HEK293T (cell line): ENCODE data around the gene RBM46.

Source experiments
- CTCF ChIA-PET: fragments of 350-600 bp; formaldehyde crosslinking; extraction: SDS; loops from one replicate; lab custom pipeline; 2021; ENCODE audit warnings: antibody characterized with exemption, inconsistent platforms; lab: Yijun Ruan, JAX
- POLR2A ChIA-PET: fragments of 350-600 bp; formaldehyde crosslinking; extraction: SDS; loops from one replicate; lab custom pipeline; 2020; ENCODE audit warnings: antibody characterized with exemption, inconsistent platforms; lab: Yijun Ruan, JAX
- DNase-seq: peaks from one replicate; pipeline ENCODE4 v3.0.0; 2012; ENCODE audit warnings: mixed read lengths; ENCODE audit errors: extremely low spot score
- ARNT ChIP-seq: fragments of 450-650 bp; IDR thresholded peaks from 2 replicates; pipeline ENCODE4 v1.6.1; 2017; ENCODE audit warnings: mild to moderate bottlenecking
- BHLHE40 ChIP-seq: fragments of 450-650 bp; IDR thresholded peaks from 2 replicates; pipeline ENCODE4 v1.6.1; 2016; ENCODE audit warnings: mild to moderate bottlenecking, moderate library complexity, borderline replicate concordance
- CTBP1 ChIP-seq: fragments of 450-650 bp; IDR thresholded peaks from 2 replicates; pipeline ENCODE4 v1.6.1; 2016; ENCODE audit warnings: borderline replicate concordance
- ELF4 ChIP-seq: fragments of 450-650 bp; IDR thresholded peaks from 2 replicates; pipeline ENCODE4 v1.6.1; 2017; ENCODE audit warnings: antibody characterized with exemption
- FOXA1 ChIP-seq: fragments of 450-650 bp; IDR thresholded peaks from 2 replicates; pipeline ENCODE4 v1.6.1; 2016; ENCODE audit warnings: mild to moderate bottlenecking
- FOXK2 ChIP-seq: fragments of 450-650 bp; IDR thresholded peaks from 2 replicates; pipeline ENCODE4 v1.6.1; 2016; ENCODE audit warnings: mild to moderate bottlenecking
- FOXM1 ChIP-seq: fragments of 450-650 bp; IDR thresholded peaks from 2 replicates; pipeline ENCODE4 v1.6.1; 2017; ENCODE audit warnings: mild to moderate bottlenecking, borderline replicate concordance
- HDGF ChIP-seq: fragments of 450-650 bp; IDR thresholded peaks from 2 replicates; pipeline ENCODE4 v1.6.1; 2017; ENCODE audit warnings: antibody characterized with exemption, borderline replicate concordance
- L3MBTL2 ChIP-seq: fragments of 450-650 bp; conservative IDR thresholded peaks from 2 replicates; pipeline ENCODE4 v1.6.1; 2016; ENCODE audit warnings: mild to moderate bottlenecking
- LEF1 ChIP-seq: fragments of 450-650 bp; IDR thresholded peaks from 2 replicates; pipeline ENCODE4 v1.6.1; 2017; ENCODE audit warnings: mild to moderate bottlenecking, borderline replicate concordance
- NFRKB ChIP-seq: fragments of 450-650 bp; IDR thresholded peaks from 2 replicates; pipeline ENCODE4 v1.6.1; 2016; ENCODE audit warnings: mild to moderate bottlenecking, moderate library complexity
- PKNOX1 ChIP-seq: fragments of 450-650 bp; IDR thresholded peaks from 2 replicates; pipeline ENCODE4 v1.6.1; 2016
- SP1 ChIP-seq: fragments of 450-650 bp; IDR thresholded peaks from 2 replicates; pipeline ENCODE4 v1.6.1; 2017
- SUZ12 ChIP-seq: fragments of 450-650 bp; IDR thresholded peaks from 2 replicates; pipeline ENCODE4 v1.6.1; 2016; ENCODE audit warnings: mild to moderate bottlenecking
- TARDBP ChIP-seq: fragments of 450-650 bp; IDR thresholded peaks from 2 replicates; pipeline ENCODE4 v1.6.1; 2016
- ZNF384 ChIP-seq: fragments of 450-650 bp; IDR thresholded peaks from 2 replicates; pipeline ENCODE4 v1.6.1; 2016

Gene RBM46, protein sequence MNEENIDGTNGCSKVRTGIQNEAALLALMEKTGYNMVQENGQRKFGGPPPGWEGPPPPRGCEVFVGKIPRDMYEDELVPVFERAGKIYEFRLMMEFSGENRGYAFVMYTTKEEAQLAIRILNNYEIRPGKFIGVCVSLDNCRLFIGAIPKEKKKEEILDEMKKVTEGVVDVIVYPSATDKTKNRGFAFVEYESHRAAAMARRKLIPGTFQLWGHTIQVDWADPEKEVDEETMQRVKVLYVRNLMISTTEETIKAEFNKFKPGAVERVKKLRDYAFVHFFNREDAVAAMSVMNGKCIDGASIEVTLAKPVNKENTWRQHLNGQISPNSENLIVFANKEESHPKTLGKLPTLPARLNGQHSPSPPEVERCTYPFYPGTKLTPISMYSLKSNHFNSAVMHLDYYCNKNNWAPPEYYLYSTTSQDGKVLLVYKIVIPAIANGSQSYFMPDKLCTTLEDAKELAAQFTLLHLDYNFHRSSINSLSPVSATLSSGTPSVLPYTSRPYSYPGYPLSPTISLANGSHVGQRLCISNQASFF

GRCh38 chr4:154781126-154781982 is at the start of gene RBM46:
RBM46 (plus strand) TSS chr4:154781272; CDS start chr4:154796753, 15,481 bp downstream.
- no peak for DNase-seq
- TF ChIP-seq BHLHE40: no peak
- no peak for TF ChIP-seq ELF4
- no peak for TF ChIP-seq CTBP1
- TF ChIP-seq FOXM1: no peak
- TF ChIP-seq LEF1: no peak
- TF ChIP-seq FOXA1: no peak
- no peak for TF ChIP-seq TARDBP
- no peak for TF ChIP-seq HDGF
- no peak for TF ChIP-seq L3MBTL2
- no peak for TF ChIP-seq PKNOX1
- TF ChIP-seq FOXK2: no peak
- no peak for TF ChIP-seq NFRKB
- TF ChIP-seq SUZ12: no peak
- TF ChIP-seq ARNT: no peak
- no peak for TF ChIP-seq SP1
- TF ChIP-seq ZNF384: no peak
- ChIA-PET CTCF (no interaction called here), POLR2A (no interaction called here)

GRCh38 chr4:154731756-154732155 is 49.3 kb upstream of the RBM46 start:
- DNase-seq: no peak
- TF ChIP-seq SP1: no peak
- TF ChIP-seq TARDBP: no peak
- TF ChIP-seq BHLHE40: no peak
- TF ChIP-seq FOXK2: no peak
- TF ChIP-seq CTBP1: no peak
- no peak for TF ChIP-seq LEF1
- TF ChIP-seq FOXM1: no peak
- TF ChIP-seq FOXA1: no peak
- TF ChIP-seq ARNT: no peak
- no peak for TF ChIP-seq HDGF
- TF ChIP-seq SUZ12: no peak
- TF ChIP-seq L3MBTL2: no peak
- TF ChIP-seq ZNF384: no peak
- no peak for TF ChIP-seq NFRKB
- no peak for TF ChIP-seq PKNOX1
- ChIA-PET CTCF (interaction anchor here (0.5 kb wide), 1 partner anchor 271 kb away, joined by 3 read pairs; no protein-coding TSS in a partner anchor), POLR2A (no interaction called here)

DNA sequence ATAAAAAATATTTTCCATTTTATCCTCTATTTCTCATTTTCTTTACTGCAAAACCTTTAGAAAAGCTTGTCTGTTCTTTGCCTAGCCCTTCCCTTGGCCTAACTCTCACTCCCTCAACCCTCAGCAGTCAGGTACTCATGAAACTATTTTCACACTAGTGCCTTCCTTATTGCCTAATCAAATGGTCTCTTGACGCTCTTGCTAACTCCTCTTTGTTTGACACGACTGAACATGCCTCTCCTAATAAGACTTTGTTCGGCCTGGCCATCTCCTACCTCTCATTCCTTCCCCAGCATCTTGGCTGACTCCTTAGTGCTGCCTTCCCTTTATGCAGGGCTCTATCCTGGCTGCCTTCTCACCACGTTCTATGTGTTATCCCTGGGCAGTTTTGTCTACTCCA is 48.4 kb upstream of the RBM46 start:
- ChIA-PET CTCF (no interaction called here), POLR2A (no interaction called here)
- no peak for DNase-seq
- no peak for TF ChIP-seq FOXK2
- TF ChIP-seq FOXM1: no peak
- TF ChIP-seq BHLHE40: no peak
- no peak for TF ChIP-seq SP1
- no peak for TF ChIP-seq FOXA1
- TF ChIP-seq SUZ12: no peak
- no peak for TF ChIP-seq NFRKB
- no peak for TF ChIP-seq ARNT
- no peak for TF ChIP-seq CTBP1
- no peak for TF ChIP-seq ELF4
- TF ChIP-seq ZNF384: no peak

DNA sequence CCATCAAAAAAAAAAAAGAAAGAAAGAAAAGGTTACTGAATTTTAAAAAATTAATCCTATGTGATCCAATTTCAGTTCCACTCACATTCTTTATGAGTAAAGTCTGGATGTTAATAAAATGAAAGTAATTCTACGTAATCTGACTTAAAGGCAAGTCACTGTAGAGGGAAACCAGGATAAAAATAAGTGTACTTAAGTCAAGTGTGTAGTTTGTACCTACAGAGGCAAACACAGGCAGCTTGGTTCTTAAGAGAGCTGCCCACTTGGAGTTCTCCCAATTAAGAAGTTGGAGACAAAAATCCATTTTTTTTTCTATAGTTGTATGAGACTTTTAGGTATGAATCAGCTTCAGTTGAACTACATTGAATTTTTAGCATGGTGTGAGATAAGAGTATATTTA is 44.3 kb upstream of the RBM46 start:
- CTCF ChIA-PET: no interaction called here
- POLR2A ChIA-PET: no interaction called here

DNA sequence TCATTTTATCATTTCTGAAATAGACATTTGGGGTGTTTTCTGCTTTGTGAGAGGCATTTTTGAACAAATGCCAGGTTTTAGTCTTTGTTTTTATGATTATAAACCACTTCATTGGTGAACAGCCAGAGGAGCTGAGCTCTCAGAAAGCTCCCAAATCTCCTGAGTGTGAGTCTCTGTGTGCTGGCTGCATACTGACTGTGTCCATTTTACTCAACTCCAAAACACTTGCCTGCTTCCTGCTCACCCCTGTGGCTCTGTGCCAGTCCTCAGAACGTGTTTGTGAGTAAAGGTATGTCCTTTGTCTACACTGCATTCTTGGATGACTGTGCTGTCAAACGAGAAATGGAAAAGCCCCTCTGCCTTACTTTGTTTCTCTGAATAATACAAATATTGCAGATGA is 42.6 kb upstream of the RBM46 start:
- DNase-seq: no peak
- TF ChIP-seq SUZ12 (no peak), SP1 (no peak), PKNOX1 (no peak), HDGF (no peak), FOXK2 (no peak), CTBP1 (no peak), ARNT (no peak), FOXA1 (no peak), ELF4 (no peak), TARDBP (no peak), BHLHE40 (no peak), FOXM1 (no peak)
- CTCF ChIA-PET: interaction anchor here (1.4 kb wide), 1 partner anchor 100 kb away, joined by 3 read pairs; no protein-coding TSS in a partner anchor
- POLR2A ChIA-PET: no interaction called here

More for the DNA sequence above, 44.3 kb upstream of the RBM46 start:
- no peak for DNase-seq
- TF ChIP-seq PKNOX1 (no peak), SUZ12 (no peak), ELF4 (no peak), ZNF384 (no peak)
